GM21717 (cell line): ENCODE data around the gene SLC23A3.

Experiments used
- ATAC-seq: cut with Tn5 transposase; IDR thresholded peaks from one replicate; pipeline ENCODE4 v1.9.1; 2021; ENCODE audit warnings: mild to moderate bottlenecking, moderate library complexity; ENCODE audit not compliant: unreplicated experiment

SLC23A3 gene

GRCh38 chr2:219176818-219177551 is 7.2 kb upstream of the SLC23A3 start, which contains the start of gene CNPPD1:
Gene CNPPD1, minus strand, starts transcription at chr2:219176925. Its CDS starts 97 bp downstream, at chr2:219176828.
- ATAC-seq: peak; percentile 65

DNA sequence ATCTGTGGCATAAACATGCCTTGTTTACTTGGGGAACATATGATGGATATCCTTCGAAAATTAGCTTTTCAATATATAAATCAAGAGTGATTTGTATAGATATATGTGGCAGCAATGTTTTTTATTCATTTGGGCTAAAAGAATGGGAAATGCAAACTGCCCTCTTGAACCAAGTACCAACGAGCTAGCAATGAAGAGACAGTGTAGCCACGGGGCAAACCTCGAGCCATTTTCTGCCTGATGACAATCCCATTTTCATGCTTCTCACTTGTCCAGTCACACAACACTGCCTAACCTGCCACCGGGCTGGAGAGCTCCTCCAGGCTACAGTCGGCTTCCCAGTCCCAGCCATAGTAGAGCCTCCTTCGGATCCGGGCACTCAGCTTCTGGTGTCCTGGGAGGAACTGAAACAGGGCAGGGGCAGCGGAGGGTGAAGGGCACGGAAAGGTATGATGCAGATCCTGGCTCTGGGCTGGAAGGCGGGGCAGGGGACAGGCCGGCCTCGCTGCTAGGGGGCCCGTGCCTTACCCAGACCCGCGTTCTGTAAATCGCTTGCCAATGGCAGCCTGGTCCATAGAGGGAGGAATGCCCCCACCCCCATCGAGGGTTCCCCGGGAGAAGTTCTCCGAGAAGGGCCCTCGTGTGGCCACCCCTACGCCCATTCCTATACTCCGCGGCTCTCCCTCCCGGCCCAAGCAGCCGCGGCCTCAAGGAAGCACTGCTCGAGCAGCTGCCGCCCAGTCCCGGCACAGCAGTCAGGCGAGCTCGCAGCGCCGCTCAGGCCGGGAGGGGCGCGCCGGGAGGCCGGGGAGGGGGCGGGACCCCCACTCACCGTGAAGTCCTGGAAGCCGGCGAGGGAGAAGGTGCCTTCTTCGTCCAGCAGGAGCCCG is 6.3 kb upstream of the SLC23A3 start:
- peak; percentile 37 for ATAC-seq

DNA sequence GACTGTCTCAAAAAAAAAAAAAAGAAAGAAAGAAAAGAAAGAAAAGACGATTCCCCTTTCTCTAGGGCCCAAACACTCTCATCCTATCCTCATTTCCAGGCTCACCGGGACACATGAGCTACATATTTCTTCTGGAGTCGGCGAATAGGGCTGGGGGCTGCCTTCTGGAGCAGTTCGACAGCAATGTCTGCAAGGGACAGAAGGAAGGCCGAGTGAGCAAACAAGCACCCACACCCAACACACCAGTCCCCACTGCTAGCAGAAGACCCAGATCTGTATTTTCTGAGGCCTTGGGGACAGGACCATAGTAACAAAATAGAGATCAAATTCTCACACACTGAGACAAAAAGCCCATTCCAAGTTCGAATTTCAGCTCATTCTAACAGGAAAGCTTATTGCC is 5.7 kb upstream of the SLC23A3 start:
- no peak for ATAC-seq

- ATAC-seq: no peak
These were observed 5.0 kb upstream of the SLC23A3 start for GRCh38 chr2:219174801-219175200.

DNA sequence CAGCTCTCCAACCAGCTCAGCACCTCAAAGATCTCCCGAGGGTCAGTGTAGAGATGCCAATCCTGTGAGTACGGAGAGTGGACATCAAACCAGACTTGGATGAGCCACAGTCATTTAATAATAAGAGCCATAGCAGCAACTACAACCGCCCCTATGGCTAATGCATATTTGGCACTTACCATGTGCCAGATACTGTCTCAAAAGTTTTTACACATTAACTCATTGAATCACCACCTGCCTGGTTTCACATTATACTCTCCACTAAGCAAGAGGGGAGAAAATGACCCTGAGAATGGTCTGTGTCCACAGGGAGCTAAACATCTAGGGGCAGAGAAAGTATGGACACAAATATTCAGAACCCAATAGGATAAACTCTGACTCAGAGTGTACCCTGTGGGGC is 4.3 kb upstream of the SLC23A3 start:
- ATAC-seq: no peak

DNA sequence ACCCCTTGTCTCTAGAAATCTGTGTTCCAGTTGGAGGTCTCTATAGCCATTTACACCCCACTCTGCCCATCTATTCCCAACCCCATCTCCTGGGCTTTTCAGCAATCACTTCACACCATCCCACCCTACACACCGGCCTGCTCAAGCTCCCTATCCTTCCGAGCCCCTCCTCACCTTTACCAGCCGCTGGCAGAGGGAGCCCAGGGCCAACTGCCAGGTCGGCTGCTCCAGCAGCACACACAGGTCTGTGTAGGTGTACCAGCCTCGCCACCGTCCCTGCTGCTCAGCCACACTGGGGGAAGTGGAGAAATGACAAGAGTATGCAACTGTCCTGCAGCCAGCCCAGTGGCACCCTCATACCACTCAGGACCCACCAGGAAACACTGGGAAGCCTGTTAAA is 3.3 kb upstream of the SLC23A3 start:
- no peak for ATAC-seq

GRCh38 chr2:219172231-219173154 is 2.7 kb upstream of the SLC23A3 start:
- no peak for ATAC-seq

DNA sequence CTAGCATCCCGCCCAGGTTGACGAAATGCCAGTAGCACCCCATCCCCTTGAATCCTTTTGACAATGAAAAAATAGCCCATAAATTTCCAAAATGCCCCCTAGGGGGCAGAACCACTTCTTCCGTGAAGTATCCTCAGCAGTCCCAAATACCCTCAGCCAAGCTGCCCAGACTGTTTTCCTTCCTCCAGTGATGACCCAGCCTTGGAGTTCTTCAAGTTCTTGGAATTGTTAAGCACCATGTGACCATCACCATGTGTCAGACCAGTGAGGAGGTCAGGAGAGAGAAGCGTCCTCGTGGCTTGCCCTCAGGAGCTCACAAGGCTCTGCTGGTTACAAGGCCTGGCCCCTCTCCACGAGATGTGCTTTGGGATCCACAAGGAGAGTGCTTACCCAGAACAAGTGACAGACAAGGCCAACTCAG is 1.4 kb upstream of the SLC23A3 start:
- ATAC-seq: no peak

- no peak for ATAC-seq
These were observed 897 bp downstream of the SLC23A3 start for GRCh38 chr2:219168932-219169331.

DNA sequence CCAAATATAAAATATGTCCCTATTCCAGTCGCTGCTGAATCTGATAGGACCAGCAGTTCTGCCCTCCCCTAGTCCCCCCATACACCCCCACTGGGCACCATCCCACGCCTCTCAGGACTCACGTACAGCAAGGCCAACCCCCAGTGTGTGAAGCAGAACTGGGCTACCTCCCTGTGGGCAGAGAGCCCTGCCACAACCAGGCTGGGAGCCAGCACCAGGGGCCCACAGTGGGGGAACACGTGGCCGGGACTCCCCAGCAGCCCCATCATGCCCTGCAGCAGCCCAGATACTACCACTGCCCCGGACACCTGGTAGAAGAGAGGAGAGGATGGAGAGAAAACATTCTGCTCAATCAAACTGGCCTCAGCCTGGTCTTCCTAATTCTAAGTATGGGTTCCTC is 1.3 kb downstream of the SLC23A3 start:
- no peak for ATAC-seq

DNA sequence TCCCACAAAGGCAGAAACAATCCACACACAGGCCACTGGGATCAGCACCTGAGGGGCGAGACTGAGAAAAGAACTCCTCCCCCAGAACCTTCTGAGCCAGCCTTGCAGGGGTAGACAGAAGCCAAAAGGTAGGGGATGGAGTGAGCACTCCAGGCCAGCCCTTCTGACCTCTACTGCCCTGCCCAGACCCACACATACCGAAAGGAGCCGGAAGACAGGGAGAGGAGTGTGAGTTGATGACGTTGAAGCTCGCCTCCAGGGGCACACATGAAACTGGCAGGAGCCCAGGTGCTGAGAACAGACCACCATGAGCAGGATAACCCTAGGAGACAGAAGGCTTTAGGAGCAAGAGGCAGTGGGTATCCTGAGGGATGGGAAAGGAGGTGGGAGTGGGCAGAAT is 1.8 kb downstream of the SLC23A3 start:
- ATAC-seq: no peak

DNA sequence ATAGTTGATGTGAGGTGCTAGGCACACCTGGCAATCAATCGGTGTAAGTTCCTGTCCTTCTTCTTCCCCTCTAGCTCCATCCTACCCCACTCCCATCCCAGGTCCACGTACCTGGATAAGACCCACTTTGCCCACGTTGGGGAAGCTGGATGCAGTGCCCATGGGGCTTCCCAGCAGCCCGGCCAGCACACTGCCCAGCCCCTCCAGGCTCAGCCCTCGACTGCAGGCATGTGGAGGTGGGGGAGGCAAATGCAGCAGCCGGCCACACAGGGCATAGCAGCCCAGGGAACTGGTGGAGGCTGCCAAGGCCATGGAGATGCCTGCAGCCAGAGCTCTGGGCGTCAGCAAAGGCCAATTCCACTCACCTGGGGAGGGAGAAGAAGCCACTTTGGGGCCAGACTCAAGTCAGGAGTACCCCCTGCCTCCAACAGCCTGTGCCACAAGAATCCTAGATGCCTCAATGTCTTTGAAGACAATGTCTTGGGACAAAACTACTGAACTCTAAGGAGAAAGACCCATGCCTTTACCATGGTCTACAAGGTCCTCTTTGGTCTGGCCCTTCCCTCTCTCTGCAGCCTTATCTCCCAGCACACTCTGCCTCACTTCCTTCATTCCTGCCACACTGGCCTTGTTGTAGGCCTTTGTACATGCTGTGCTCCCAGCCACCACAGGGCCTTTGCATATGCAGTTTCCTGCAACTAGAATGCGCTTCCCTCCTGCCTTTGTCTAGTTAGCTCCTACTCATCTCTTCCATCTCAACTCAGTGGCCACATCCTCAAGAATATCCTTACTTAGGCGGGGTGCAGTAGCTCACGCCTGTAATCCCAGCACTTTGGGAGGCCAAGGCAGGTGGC is 4.5 kb downstream of the SLC23A3 start:
- ATAC-seq: no peak

DNA sequence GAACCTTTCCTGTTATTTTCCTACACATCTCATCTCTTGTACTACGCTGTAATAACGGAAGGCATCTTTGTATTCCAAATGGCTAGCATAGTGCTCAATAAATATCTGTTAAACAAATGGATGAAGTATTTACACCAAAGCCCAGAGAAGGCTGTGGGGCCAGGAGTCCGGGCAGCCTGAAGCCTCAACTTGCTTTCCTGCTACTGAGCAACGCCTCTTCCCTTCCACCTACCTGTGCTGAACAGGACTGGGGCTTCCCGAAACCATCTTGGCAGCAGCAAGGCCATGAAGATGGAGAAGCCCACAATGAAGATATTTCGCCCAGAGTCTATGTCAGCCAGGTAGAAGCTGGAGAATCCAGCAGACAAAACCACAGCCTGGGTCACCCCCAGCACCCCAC is 6.7 kb downstream of the SLC23A3 start:
- ATAC-seq: no peak

GRCh38 chr2:219161097-219161496 is 8.7 kb downstream of the SLC23A3 start:
- ATAC-seq: no peak

GRCh38 chr2:219160186-219161017 is 9.4 kb downstream of the SLC23A3 start, which contains the start of gene NHEJ1:
Gene NHEJ1, minus strand, starts transcription at chr2:219160815. Its CDS starts 2,453 bp downstream, at chr2:219158362.
- ATAC-seq: peak; percentile 87

DNA sequence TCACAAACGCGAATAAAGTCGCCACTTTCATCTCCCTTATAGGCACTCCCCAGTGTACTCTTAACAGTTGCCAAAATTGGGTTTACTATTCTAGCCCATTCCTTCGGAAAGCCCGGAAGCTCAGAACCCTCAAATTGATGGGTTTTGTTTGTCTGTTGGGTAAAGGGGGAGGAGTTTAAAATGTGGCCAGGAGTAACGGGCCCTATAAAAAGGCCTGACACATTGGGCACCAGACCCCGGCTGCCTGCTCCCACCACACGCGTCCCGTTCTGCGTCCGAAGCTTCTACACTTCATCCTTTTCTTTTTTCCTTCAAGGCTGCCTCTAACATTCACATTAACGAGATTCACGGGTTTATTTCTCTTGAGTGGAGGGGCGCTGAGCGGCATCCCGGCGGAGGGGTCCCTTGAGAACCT is 10.1 kb downstream of the SLC23A3 start:
- ATAC-seq: peak; percentile 4

DNA sequence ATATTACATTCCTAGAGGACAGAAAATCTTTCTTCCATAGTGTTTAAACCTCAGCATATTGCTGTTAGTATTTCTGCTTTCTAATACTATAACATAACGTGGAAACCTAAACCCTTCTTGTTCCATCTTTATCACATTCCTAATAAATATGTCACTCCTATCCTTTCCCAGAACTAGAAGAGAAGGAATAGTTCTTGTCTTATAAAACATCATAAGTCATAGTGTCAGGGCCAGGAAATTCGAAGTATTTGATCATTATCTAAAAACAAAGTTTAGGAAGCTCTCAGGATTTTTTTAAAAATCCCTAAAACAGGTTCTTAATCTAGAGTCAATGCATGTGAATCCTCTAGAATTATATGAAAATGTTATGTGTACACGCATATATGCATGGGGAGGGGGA is 11.2 kb downstream of the SLC23A3 start:
- ATAC-seq: no peak

DNA sequence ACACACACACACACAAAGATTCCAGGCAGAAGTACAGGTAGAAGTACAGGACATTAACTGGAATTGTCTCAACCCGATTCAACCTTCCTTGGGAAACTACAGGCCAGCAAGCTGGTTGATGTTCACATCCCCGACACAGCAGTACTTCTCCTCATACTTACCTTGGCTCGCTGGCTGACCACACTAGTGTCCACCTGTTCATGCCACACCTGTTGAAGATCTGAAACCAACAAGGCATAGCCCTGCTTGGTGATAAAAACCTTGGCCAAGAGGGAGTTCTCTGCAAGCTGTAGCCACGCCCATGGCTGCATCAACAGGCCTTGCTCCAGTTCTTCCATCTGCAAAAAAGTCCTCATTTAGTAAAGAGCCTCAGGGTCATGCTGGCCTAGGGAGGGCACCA is 11.8 kb downstream of the SLC23A3 start:
- ATAC-seq: no peak

DNA sequence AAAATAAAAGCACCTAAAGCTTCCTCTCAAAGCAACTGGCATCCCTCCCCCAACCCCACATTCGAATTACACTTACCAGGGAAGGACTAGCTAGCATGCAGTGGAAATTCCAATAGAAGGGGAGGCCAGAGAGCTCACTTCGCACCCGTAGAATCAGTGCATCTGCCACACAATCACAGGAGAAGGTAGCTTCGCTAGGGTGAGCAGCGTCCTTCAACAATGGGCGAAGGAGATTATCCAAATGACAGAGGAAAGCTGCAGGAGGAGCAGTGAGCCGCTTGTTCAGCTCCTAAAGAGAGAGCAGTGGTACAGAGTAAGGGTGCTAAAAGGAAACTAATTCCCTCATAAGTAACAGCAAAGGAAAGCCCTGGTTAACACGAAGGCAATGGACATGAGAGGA is 12.4 kb downstream of the SLC23A3 start:
- ATAC-seq: no peak
